ENCODE results near the gene ADCY10. TPM values are rescaled to one million over a fixed set of nuclear protein-coding genes. Genes with fewer than 3 reads are reported as not detected.

Gene ADCY10
- total RNA-seq, 120 experiments from 2014 or later, result 0.29 to 8.2 (median 2.1) TPM

Other genes starting within 250 kb of the ADCY10 start
- gene MPZL1, start 192.2 kb downstream of the ADCY10 start, total RNA-seq, result 10 to 100 TPM; 23.8 to 52.3 (median 34.9) TPM
- 100 to 1,000 TPM in 61 of 120 experiments, 10 to 100 TPM in 59; 42.0 to 151 (median 100) TPM for gene DCAF6, start 22.5 kb upstream of the ADCY10 start, total RNA-seq
- 100 to 1,000 TPM in 10 of 120 experiments, 10 to 100 TPM in 110; 40.6 to 121 (median 76.7) TPM for gene MPC2, start 22.9 kb upstream of the ADCY10 start, total RNA-seq
- 10 to 100 TPM in 108 of 120 experiments, 1 to 10 TPM in 12; 7.9 to 19.9 (median 13.2) TPM for gene GPR161, start 222.8 kb upstream of the ADCY10 start, total RNA-seq

Data from dorsolateral prefrontal cortex (tissue), 118 donors.